ENCODE measurements around the gene UBAP2L.

DNA sequence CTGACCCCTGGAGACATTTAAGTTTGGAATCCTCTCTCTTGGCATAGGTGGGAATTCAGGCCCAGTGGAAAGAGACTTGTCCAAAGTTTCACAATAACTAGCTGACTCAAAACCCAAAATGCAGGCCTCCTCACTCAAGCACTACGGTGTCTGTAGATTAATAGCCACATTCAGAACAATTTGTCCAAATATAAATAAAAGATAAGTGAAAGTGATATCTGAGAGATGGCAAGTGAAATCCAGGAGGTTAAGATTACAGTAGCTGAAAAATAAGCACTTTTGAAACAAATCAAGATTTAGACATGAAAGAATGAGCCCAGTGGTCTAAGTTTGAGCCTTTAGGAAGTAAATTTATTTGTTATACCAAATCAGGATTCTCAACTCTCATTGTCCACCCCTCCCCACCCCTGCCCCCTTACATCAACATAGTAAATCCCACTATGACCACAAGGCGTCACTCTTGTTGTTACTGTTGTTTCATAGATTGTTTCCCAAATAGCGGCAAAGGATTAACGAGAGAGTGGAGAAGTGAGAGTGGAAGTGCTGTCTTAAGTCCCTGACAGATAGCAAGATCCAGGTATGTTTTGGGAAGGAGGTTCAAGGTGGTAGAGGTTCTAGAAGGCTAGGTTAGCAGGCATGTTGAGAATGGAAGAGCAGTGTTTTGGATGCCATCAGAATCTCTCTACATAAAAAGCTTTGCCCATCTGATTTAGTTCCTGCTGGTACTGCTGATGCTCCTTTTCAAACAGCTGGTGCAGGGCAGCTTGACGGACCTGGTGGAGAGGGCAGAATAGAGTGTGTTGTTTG lies 21.8 kb upstream of the UBAP2L start:
- TF ChIP-seq CTCF (conservative IDR thresholded peaks at IDR 0.05; ENCODE audit: low read length) (peak; percentile 82), EZH2phosphoT487 (IDR thresholded peaks at IDR 0.05; ENCODE audit: borderline replicate concordance) (no peak)
